Glutamatergic neuron (in vitro differentiated cells): ENCODE measurements around the gene ZBTB14. TPM values are rescaled to one million over a fixed set of nuclear protein-coding genes. Genes with fewer than 3 reads are reported as not detected.

Experiments used
- DNase-seq: peaks from one replicate; pipeline ENCODE4 v3.0.0; 2022
- H3K27ac Mint-ChIP-seq: one replicate; pipeline ENCODE4 v1.8.0; 2020; ENCODE audit warnings: mild to moderate bottlenecking, mixed read lengths, inconsistent platforms; ENCODE audit not compliant: unreplicated experiment
- H3K27me3 Mint-ChIP-seq: one replicate; pipeline ENCODE4 v1.8.0; 2020; ENCODE audit warnings: mild to moderate bottlenecking, moderate library complexity, mixed read lengths, inconsistent platforms; ENCODE audit not compliant: unreplicated experiment
- H3K36me3 Mint-ChIP-seq: one replicate; pipeline ENCODE4 v1.8.0; 2020; ENCODE audit warnings: mild to moderate bottlenecking, mixed read lengths, inconsistent platforms; ENCODE audit not compliant: unreplicated experiment
- H3K4me1 Mint-ChIP-seq: one replicate; pipeline ENCODE4 v1.8.0; 2020; ENCODE audit warnings: mild to moderate bottlenecking, low read depth, mixed read lengths, inconsistent platforms; ENCODE audit not compliant: unreplicated experiment
- H3K4me3 Mint-ChIP-seq: one replicate; pipeline ENCODE4 v1.8.0; 2020; ENCODE audit warnings: mild to moderate bottlenecking, mixed read lengths, inconsistent platforms; ENCODE audit not compliant: unreplicated experiment
- H3K9me3 Mint-ChIP-seq: one replicate; pipeline ENCODE4 v1.8.0; 2020; ENCODE audit warnings: mild to moderate bottlenecking, moderate library complexity, mixed read lengths, inconsistent platforms; ENCODE audit not compliant: unreplicated experiment
- total RNA-seq: library from RNA; stranded (reverse); fragmentation: NEBNext Ultra II Directional; extraction: Animal tissue kit (Norgen Biotek cat#: 25700); gene quantifications from one replicate; pipeline ENCODE4 v1.2.1, GENCODE V29; 2021; ENCODE audit not compliant: unreplicated experiment
- TF ChIP-seq, protein P1 (sequence below): fragments of 200-600 bp; sonication (generic); IDR thresholded peaks from one replicate; pipeline ENCODE4 v1.5.0; 2021; ENCODE audit not compliant: partially characterized antibody, unreplicated experiment

Gene ZBTB14
- total RNA-seq, 1 donor from 2014 or later = 9.1 TPM

DNA sequence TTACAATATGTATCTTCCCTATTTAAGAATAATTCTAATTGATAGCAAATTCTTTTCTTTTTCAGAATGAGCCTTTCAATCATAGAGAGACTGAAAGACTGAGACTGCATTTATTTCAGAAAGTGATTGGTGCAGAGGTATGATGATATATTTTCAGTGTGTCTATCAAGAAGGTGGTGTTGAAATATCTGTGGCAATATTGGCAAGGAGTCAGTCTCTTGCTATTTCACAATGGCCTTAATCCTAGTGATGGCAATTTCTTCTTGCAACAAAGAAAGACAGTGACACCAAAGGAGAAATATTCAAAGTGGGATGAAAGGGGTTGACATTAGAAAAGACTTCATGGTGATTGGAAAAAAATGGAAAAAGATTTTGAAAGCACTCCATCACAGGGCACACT, 21.7 kb upstream of the ZBTB14 start:
- Mint-ChIP-seq H3K27me3 (peaks cover 2% of the 10 kb centered on the region), H3K4me3 (no peak overlapping the region), H3K36me3 (no peaks in the 10 kb centered on the region), H3K4me1 (no peaks in the 10 kb centered on the region), H3K9me3 (no peaks in the 10 kb centered on the region), H3K27ac (no peak overlapping the region)
- TF ChIP-seq, protein P1, sequence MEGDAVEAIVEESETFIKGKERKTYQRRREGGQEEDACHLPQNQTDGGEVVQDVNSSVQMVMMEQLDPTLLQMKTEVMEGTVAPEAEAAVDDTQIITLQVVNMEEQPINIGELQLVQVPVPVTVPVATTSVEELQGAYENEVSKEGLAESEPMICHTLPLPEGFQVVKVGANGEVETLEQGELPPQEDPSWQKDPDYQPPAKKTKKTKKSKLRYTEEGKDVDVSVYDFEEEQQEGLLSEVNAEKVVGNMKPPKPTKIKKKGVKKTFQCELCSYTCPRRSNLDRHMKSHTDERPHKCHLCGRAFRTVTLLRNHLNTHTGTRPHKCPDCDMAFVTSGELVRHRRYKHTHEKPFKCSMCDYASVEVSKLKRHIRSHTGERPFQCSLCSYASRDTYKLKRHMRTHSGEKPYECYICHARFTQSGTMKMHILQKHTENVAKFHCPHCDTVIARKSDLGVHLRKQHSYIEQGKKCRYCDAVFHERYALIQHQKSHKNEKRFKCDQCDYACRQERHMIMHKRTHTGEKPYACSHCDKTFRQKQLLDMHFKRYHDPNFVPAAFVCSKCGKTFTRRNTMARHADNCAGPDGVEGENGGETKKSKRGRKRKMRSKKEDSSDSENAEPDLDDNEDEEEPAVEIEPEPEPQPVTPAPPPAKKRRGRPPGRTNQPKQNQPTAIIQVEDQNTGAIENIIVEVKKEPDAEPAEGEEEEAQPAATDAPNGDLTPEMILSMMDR = no peak
- DNase-seq = no peak

DNA sequence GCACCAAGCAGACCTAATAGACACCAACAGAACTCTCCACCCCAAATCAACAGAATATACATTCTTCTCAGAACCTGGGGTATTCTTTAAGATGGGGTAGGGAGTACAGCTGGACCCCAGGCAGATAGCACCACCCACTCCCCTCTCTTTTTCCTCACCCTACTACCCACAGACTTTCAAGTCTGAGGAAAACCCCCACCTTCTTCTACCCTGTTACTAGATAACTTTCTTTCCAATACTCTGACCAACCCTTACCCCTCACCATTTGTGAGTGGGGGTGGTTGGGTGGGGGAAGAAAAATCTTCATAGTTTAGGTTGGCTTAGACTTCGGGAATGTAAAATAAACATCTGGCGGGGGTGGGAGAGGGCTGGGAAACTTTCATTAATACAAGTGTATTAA, 20.3 kb upstream of the ZBTB14 start:
- no peak overlapping the region for H3K27ac Mint-ChIP-seq
- H3K4me3 Mint-ChIP-seq = no peak overlapping the region
- no peaks in the 10 kb centered on the region for H3K9me3 Mint-ChIP-seq
- TF ChIP-seq, protein P1 = no peak
- DNase-seq = no peak
- H3K27me3 Mint-ChIP-seq = peaks cover 2% of the 10 kb centered on the region
- no peaks in the 10 kb centered on the region for H3K4me1 Mint-ChIP-seq
- H3K36me3 Mint-ChIP-seq = no peaks in the 10 kb centered on the region

DNA sequence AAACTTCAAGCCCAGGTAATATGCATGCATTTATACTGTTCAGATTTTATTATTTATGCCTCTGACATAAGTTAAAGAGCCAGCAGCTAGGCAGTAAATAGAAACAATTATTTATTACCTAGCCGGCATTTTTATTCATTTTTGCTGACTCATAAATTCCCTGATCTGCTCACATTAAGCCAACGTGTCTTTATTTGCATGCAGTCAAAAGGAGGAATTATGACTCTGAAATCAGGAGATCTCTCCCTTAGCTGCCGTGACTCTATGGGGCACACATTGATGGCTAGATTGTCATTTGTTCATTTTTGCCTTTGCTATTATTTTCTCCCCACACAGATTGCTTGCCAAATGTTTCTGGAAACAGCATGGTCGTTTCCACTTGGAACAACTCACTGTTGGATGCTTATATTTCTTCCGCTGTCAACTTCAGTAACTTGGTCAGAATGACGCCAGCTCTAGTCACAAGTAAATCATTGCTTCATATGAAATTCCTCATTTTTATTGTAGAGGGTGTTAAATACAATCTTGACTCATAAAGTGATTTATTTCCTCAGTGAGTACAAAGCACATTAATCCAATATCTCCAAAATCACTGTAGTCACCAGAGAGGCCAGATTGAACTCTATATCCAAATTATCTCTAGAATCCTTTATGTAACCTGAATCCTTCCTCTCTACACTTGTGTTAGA, 15.9 kb upstream of the ZBTB14 start:
- Mint-ChIP-seq H3K9me3 (no peaks in the 10 kb centered on the region), H3K4me1 (no peaks in the 10 kb centered on the region), H3K27me3 (no peaks in the 10 kb centered on the region), H3K27ac (no peak overlapping the region), H3K36me3 (no peaks in the 10 kb centered on the region), H3K4me3 (no peak overlapping the region)
- TF ChIP-seq, protein P1 = no peak
- no peak for DNase-seq

DNA sequence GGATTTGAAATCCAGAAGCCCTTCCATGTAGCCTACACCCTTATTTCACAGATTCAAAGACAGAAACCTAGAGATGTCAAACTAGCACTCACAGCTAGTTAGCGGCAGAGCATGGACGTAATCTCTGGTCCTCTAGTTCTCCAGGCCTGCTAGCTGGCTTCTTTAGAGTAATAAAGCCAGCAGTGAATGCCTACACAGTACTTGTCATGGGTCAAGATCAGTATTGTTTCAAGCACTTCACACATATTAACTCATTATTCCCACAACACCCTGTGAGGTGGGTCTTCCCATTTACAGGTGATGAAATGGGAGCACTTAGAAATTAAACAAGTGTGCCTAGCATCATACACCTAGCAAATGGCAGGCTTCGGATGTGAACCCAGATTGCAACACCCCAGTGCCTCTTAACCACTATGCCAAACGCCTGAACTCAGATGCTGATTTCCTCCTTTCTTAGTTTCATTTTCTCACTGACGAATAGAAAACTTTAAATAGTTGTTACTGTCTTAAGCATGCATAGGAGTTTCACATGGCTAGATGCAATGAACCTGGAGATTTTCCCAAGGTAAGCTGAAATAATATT, 14.5 kb upstream of the ZBTB14 start:
- no peaks in the 10 kb centered on the region for H3K27me3 Mint-ChIP-seq
- DNase-seq = no peak
- TF ChIP-seq, protein P1 = no peak
- no peak overlapping the region for H3K27ac Mint-ChIP-seq
- H3K36me3 Mint-ChIP-seq = no peaks in the 10 kb centered on the region
- no peaks in the 10 kb centered on the region for H3K9me3 Mint-ChIP-seq
- H3K4me1 Mint-ChIP-seq = no peaks in the 10 kb centered on the region
- no peak overlapping the region for H3K4me3 Mint-ChIP-seq

DNA sequence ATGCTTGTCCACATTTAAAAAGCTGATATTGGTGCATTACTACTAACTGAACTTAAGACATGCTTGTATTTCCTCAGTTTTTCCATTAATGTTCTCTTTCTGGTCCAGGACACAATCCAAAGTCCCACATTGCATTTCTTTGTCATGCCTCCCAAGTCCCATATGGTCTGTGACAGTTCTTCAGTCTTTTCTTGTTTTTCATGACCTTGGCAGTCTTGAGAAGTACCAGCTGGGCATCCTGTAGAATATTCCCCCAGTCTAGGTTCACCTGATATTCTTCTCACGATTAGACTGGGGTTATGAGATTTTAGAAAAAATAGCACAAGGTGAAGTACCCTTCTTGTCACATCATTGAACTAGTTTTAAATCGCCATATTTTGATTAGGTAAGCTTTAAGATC, 10.3 kb upstream of the ZBTB14 start:
- Mint-ChIP-seq H3K27ac (no peak overlapping the region), H3K36me3 (no peaks in the 10 kb centered on the region), H3K9me3 (no peaks in the 10 kb centered on the region), H3K27me3 (no peaks in the 10 kb centered on the region), H3K4me3 (no peak overlapping the region), H3K4me1 (no peaks in the 10 kb centered on the region)
- DNase-seq = no peak
- TF ChIP-seq, protein P1 = no peak
